ENCODE data around the gene WFDC8. TPM values are rescaled to one million over a fixed set of nuclear protein-coding genes. Genes with fewer than 3 reads are reported as not detected.
A peak's percentile ranks its signal among the peaks of the same experiment; 100 is the strongest.

The WFDC8 gene
- total RNA-seq, 3 donors from 2014 or later = not detected

GRCh38 chr20:45564760-45565276, 14.3 kb downstream of the WFDC8 start:
- H3K36me3 ChIP-seq (ENCODE audit: low read depth) = no peaks in the 10 kb centered on the region
- H3K9me3 ChIP-seq = no peaks in the 10 kb centered on the region
- DNase-seq (no peak), ATAC-seq (no peak)
- TF ChIP-seq, protein P1, sequence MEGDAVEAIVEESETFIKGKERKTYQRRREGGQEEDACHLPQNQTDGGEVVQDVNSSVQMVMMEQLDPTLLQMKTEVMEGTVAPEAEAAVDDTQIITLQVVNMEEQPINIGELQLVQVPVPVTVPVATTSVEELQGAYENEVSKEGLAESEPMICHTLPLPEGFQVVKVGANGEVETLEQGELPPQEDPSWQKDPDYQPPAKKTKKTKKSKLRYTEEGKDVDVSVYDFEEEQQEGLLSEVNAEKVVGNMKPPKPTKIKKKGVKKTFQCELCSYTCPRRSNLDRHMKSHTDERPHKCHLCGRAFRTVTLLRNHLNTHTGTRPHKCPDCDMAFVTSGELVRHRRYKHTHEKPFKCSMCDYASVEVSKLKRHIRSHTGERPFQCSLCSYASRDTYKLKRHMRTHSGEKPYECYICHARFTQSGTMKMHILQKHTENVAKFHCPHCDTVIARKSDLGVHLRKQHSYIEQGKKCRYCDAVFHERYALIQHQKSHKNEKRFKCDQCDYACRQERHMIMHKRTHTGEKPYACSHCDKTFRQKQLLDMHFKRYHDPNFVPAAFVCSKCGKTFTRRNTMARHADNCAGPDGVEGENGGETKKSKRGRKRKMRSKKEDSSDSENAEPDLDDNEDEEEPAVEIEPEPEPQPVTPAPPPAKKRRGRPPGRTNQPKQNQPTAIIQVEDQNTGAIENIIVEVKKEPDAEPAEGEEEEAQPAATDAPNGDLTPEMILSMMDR (IDR thresholded peaks at IDR 0.05) = no peak
- H3K4me1 ChIP-seq (ENCODE audit: low read depth) = no peaks in the 10 kb centered on the region
- intact Hi-C loops (cut with DNase I, micrococcal nuclease) = no loop called here
- H3K4me3 ChIP-seq = no peak overlapping the region

DNA sequence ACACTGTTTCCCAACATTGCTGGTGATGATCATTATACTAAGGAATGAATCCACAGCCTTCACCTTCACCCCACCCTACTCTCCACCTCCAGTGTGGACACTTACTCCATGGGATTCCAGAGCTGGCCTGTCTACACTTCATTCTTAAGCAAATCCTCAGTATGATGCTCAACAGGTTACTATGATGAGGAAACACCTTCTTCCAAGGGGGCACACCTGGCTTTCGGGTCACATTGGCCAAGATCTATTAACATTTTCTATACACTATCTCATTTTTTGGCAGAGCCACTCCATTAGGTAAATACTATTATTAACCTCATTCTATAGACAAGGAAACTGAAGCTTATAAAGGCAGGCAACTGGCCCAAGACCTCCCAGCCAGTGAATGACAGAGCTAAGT, 23.9 kb downstream of the WFDC8 start:
- ATAC-seq = no peak

GRCh38 chr20:45552456-45552855, 26.6 kb downstream of the WFDC8 start:
- Histone ChIP-seq H3K9me3 (no peaks in the 10 kb centered on the region), H3K4me1 (ENCODE audit: low read depth) (peaks cover 3% of the 10 kb centered on the region), H3K36me3 (ENCODE audit: low read depth) (no peaks in the 10 kb centered on the region), H3K4me3 (no peak overlapping the region)
- intact Hi-C loops (cut with DNase I, micrococcal nuclease) = no loop called here
- ATAC-seq = peak; percentile 99
- DNase-seq = peak in 1 of 3 donors; percentile 13
- TF ChIP-seq, protein P1 (IDR thresholded peaks at IDR 0.05) = no peak

More for the DNA sequence above, 23.9 kb downstream of the WFDC8 start:
- no peak for DNase-seq
- Histone ChIP-seq H3K4me3 (no peak overlapping the region), H3K4me1 (ENCODE audit: low read depth) (peaks cover 3% of the 10 kb centered on the region), H3K9me3 (no peaks in the 10 kb centered on the region), H3K36me3 (ENCODE audit: low read depth) (no peaks in the 10 kb centered on the region)
- TF ChIP-seq, protein P1 (IDR thresholded peaks at IDR 0.05) = no peak
- intact Hi-C loops (cut with DNase I, micrococcal nuclease) = no loop called here

GRCh38 chr20:45550765-45551164, 28.3 kb downstream of the WFDC8 start:
- Histone ChIP-seq H3K4me1 (ENCODE audit: low read depth) (peaks cover 3% of the 10 kb centered on the region), H3K36me3 (ENCODE audit: low read depth) (no peaks in the 10 kb centered on the region), H3K4me3 (no peak overlapping the region), H3K9me3 (no peaks in the 10 kb centered on the region)
- intact Hi-C loops (cut with DNase I, micrococcal nuclease) = no loop called here
- TF ChIP-seq, protein P1 (IDR thresholded peaks at IDR 0.05) = no peak
- DNase-seq (no peak), ATAC-seq (no peak)

- ATAC-seq (no peak), DNase-seq (no peak)
- Histone ChIP-seq H3K36me3 (ENCODE audit: low read depth) (no peaks in the 10 kb centered on the region), H3K4me3 (no peak overlapping the region), H3K9me3 (no peaks in the 10 kb centered on the region), H3K4me1 (ENCODE audit: low read depth) (peaks cover 3% of the 10 kb centered on the region)
- intact Hi-C loops (cut with DNase I, micrococcal nuclease) = no loop called here
- TF ChIP-seq, protein P1 (IDR thresholded peaks at IDR 0.05) = no peak
Observed at GRCh38 chr20:45548410-45548809, 30.7 kb downstream of the WFDC8 start.

All from mucosa of descending colon (tissue), 3 donors.